GM21825 (cell line): ENCODE results near the gene GPR161.

ENCODE experiments used
- ATAC-seq: cut with Tn5 transposase; IDR thresholded peaks from one replicate; pipeline ENCODE4 v1.9.1; 2021; ENCODE audit warnings: mild to moderate bottlenecking, moderate library complexity; ENCODE audit not compliant: unreplicated experiment

The GPR161 gene

DNA sequence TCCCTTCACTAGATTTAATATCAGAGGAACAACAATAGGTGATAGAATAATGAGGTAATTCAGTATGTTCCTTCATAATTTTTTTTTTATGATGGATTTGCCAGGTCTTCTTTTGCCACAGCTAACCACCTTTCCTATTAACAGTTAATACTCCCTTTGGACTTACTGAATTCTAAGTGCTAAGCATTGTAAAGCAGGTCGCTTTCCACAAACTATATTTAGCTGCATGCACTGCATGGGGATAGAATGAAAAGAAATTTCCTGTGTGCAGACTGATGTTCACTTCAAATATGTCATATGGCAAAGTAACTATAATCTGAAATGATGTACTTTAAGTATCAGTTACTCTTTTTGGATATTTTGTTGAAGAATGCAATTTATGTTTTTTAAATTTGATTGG is 85.8 kb downstream of the GPR161 start:
- ATAC-seq = no peak

DNA sequence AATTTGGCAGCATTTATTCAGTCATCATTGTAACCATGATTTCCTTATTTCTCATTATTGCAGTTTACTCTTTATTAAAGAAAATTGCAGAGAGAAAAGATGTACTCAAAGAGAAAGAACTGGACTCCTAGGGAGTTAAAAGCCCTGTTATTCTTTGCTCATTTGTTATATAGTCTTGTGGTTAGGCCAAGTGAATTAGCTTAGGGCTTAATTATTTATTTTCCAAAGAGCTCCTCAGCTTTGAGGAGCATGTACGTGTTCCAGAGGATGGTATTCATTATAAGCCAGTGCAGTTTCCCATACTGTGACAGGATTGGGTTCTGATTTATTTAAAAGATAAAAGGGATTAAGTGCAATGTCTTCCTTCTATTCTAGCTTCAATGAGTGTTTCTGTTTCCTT is 86.4 kb downstream of the GPR161 start:
- no peak for ATAC-seq

DNA sequence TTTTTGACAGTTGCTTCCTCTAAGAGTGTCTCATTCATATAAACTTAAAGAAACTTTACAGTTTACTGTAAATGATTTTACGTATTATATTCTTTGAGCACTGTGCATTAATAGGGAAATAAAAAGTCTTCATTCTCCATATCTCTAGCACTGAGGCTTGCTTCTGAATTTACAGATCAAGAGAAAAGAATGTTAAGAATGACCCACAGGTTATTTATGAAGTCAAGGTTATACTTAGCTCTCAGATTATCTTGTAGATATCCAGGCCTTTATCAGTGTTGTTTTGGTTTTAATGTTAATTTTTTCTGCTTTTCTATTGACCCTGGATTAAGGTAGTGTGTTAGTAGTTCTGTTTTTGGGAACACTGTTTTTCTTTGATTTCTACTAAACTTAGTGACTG is 91.4 kb downstream of the GPR161 start:
- ATAC-seq = no peak

DNA sequence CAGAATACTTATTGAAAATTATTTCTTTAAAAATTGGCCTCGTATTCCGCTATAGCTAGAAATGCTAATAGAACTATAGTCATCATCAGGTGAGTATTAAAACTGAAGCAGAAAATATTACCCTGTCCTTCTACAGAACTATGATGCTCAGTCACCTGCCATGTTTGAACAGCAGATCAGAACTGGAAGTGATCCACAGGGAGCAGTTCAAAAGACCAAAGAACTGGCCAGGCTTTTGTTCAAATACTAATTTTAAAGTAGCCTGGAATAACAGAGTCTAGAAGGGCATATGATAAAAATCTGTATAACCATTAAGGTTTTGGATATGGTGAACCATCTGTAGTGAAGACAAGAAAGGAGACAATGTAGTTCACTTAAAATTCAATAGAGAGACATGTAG is 94.4 kb downstream of the GPR161 start:
- no peak for ATAC-seq

DNA sequence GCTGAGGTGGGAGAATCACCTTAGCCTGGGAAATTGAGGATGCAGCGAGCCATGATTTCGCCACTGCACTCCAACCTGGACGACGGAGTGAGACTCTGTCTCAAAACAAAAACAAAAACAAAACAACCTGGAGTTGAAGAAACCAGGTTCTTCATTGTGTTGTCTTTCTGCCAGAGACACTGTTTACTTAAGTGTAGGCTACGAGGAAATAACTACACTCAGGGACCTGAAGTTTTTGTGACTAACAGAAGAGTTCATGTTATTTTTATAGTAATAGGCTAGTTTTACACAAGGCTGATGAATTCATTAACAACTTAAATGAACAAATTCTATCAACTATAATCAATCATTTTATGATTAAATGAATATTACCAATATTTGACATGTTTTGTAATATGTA is 101.4 kb downstream of the GPR161 start:
- no peak for ATAC-seq

DNA sequence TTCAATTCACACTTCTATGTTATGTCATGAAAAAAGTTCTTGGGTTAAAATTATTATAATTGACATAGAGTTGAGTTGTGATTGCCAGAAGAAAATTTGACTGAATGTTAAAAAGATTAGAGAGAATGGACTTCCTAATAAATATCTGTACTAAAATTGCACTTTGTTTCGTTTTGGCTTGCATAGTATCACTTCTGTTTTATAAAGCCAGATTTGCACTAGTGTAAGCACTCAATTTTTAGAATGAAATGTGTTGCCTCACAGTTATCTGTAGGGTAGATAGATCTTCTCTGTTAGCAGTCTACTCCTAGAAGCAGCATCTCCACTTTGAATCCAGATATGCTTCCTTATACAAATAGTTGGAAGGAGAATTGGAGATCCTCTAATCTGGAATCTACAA is 104.7 kb downstream of the GPR161 start:
- ATAC-seq = no peak

DNA sequence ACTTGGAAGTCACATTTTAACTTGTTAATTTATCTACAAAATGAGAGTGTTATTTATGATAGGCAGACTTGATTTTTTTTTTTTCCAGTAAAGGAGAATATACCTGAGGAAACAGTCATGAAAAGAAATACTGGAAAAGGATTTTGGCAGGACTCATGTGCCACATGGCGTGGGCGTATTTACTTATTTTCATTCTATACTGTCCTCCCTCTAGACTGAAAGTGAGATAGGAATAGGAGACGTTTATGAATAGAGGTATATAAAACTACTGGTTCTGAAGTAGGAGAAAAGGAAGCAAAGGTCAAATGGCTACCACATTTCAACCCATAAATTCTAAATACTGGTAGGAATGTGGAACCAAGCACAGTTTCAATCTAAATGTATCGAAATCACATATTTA is 105.1 kb downstream of the GPR161 start:
- no peak for ATAC-seq

DNA sequence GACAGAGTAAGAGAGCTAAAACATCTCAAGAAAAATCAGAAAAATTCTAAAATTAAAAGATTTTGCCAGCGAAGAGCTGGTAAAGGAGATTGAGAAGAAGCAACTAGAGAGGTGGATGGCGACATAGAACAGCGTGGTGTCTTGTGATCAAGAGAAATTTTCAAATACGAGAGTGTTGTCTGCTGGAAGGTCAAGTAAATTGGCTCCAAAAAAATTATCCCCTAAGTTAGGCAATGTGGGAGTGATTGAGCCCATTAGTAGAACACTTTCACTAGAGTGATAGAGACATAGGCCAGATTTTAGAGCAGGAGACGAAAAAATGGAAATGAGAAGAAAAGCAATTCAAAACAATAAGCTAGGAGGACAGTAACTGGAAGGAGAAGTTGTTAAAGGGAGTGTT is 105.5 kb downstream of the GPR161 start:
- ATAC-seq = no peak
